Smooth muscle cell (in vitro differentiated cells): Measurements from ENCODE around the gene GRIK5. TPM values are rescaled to one million over a fixed set of nuclear protein-coding genes. Genes with fewer than 3 reads are reported as not detected.

Experiments
- DNase-seq: peaks from one replicate; lab custom pipeline; 2025; ENCODE audit not compliant: unreplicated experiment; lab: John Stamatoyannopoulos, UW
- H2AFZ ChIP-seq: fragments of 200-600 bp; sonication (generic); 2 replicates; pipeline ENCODE4 v1.6.0; 2016; ENCODE audit warnings: antibody characterized with exemption, low read depth, mild to moderate bottlenecking
- H3F3A ChIP-seq: fragments of 200-600 bp; sonication (generic); 2 replicates; pipeline ENCODE4 v1.6.0; 2017; ENCODE audit warnings: antibody characterized with exemption, low read depth
- H3K27ac ChIP-seq: fragments of 200-600 bp; sonication (generic); 2 replicates; pipeline ENCODE4 v1.5.1; 2016; ENCODE audit warnings: low read depth, mild to moderate bottlenecking
- H3K27me3 ChIP-seq: fragments of 200-600 bp; sonication (generic); 2 replicates; pipeline ENCODE4 v1.6.1; 2016; ENCODE audit warnings: low read depth, mild to moderate bottlenecking
- H3K36me3 ChIP-seq: fragments of 200-600 bp; sonication (generic); 2 replicates; pipeline ENCODE4 v1.5.1; 2016; ENCODE audit warnings: low read depth
- H3K4me1 ChIP-seq: fragments of 200-600 bp; sonication (generic); 2 replicates; pipeline ENCODE4 v1.5.1; 2016; ENCODE audit warnings: low read depth
- H3K4me2 ChIP-seq: fragments of 200-600 bp; sonication (generic); 2 replicates; pipeline ENCODE4 v1.6.0; 2016; ENCODE audit warnings: mild to moderate bottlenecking
- H3K4me3 ChIP-seq: fragments of 200-600 bp; sonication (generic); 2 replicates; pipeline ENCODE4 v1.5.1; 2016; ENCODE audit warnings: mild to moderate bottlenecking
- H3K79me2 ChIP-seq: fragments of 200-600 bp; sonication (generic); 2 replicates; pipeline ENCODE4 v1.6.0; 2016; ENCODE audit warnings: low read depth, mild to moderate bottlenecking
- H3K9ac ChIP-seq: fragments of 200-600 bp; sonication (generic); 2 replicates; pipeline ENCODE4 v1.6.0; 2016; ENCODE audit warnings: low read depth
- H3K9me3 ChIP-seq: fragments of 200-600 bp; sonication (generic); replicated peaks from 2 replicates; pipeline ENCODE4 v1.5.1; 2016; ENCODE audit warnings: low read depth
- H4K20me1 ChIP-seq: fragments of 200-600 bp; sonication (generic); 2 replicates; pipeline ENCODE4 v1.6.0; 2016; ENCODE audit warnings: low read depth
- WGBS: methylation state at CpG from one replicate; pipeline ENCODE4 v1.1.7; 2016; ENCODE audit warnings: low lambda C conversion rate; 5-methylcytosine and 5-hydroxymethylcytosine counted together
- polyA plus RNA-seq: library from polyadenylated mRNA; unstranded; fragments of >200 nt; fragmentation: Nextera tagmentation; extraction: Ambion mirVana; gene quantifications from 2 replicates; pipeline ENCODE4 v1.2.1, GENCODE V29; 2016
- total RNA-seq: library from RNA; depleted of rRNA; stranded (reverse); fragments of >200 nt; gene quantifications from 2 replicates; pipeline ENCODE4 v1.2.3, GENCODE V29; 2014
- TF ChIP-seq, protein P1 (sequence below): fragments of 200-600 bp; sonication (generic); IDR thresholded peaks from 2 replicates; pipeline ENCODE4 v1.5.1; 2017; ENCODE audit warnings: borderline replicate concordance, mild to moderate bottlenecking, antibody characterized with exemption; ENCODE audit not compliant: insufficient read depth, poor library complexity, severe bottlenecking

Gene GRIK5
- total RNA-seq (0.58 and 2.0 TPM in 2 replicates), polyA plus RNA-seq (0.67 and 1.9 TPM in 2 replicates)

DNA sequence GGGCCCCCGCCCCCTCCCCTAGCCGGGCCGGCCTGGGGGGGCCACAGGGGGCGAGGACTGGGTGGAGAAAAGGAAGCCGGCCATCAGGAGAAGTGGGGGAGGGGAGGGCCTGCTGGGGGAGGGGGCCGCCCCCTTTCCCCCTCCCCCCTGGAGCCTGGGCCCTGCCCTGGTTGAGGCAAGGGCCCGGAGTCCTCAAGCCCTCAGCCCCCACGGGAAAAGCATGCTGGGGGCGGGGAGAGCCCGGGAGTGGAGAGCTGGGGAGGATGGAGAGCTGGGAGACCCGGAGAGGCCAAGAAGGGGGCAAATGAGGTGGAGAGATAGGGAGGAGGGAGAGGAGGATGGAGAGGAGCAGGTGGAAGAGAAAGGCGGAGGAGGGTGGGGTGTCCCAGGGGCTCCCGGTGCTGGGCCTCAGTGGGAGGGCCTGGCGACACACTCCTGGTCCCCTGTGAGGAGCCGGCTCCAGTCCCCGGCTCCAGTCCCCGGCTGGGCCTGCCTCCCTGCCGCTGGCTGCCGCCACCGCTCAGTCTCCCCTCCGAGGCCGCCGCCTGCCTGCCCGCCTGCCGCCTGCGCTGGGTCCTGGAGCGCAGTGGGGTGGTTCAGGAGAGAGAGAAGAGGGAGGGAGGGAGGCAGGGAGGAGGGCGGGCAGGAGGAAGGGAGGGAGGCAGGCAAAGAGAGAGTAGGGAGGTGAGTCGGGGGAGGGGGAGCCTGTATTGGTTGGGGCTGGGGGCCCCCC, at the start of gene GRIK5:
Gene GRIK5, minus strand, starts transcription at position 588 of the 733 bp plus-strand sequence. CDS start 4,436 bp downstream, outside the sequence.
- H3K27ac ChIP-seq: no peak within 1 kb of the TSS
- H3K9ac ChIP-seq: no peak within 1 kb of the TSS
- H3K4me1 ChIP-seq: peaks cover 4% of the 10 kb centered on the region
- no peaks in the 10 kb centered on the region for H3K36me3 ChIP-seq
- no peaks in the 10 kb centered on the region for H3F3A ChIP-seq
- no peaks in the 10 kb centered on the region for H3K79me2 ChIP-seq
- no peaks in the 10 kb centered on the region for H4K20me1 ChIP-seq
- no peak within 1 kb of the TSS for H2AFZ ChIP-seq
- DNase-seq: no peak
- TF ChIP-seq, protein P1, sequence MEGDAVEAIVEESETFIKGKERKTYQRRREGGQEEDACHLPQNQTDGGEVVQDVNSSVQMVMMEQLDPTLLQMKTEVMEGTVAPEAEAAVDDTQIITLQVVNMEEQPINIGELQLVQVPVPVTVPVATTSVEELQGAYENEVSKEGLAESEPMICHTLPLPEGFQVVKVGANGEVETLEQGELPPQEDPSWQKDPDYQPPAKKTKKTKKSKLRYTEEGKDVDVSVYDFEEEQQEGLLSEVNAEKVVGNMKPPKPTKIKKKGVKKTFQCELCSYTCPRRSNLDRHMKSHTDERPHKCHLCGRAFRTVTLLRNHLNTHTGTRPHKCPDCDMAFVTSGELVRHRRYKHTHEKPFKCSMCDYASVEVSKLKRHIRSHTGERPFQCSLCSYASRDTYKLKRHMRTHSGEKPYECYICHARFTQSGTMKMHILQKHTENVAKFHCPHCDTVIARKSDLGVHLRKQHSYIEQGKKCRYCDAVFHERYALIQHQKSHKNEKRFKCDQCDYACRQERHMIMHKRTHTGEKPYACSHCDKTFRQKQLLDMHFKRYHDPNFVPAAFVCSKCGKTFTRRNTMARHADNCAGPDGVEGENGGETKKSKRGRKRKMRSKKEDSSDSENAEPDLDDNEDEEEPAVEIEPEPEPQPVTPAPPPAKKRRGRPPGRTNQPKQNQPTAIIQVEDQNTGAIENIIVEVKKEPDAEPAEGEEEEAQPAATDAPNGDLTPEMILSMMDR: no peak
- H3K4me2 ChIP-seq: peak within 1 kb of the TSS; percentile 72
- no peaks in the 10 kb centered on the region for H3K9me3 ChIP-seq
- peaks cover 31% of the 10 kb centered on the region for H3K27me3 ChIP-seq
- H3K4me3 ChIP-seq: peak within 1 kb of the TSS; percentile 30
- 2% methylated on average over 10 of the region's 29 CpGs for WGBS

GRCh38 chr19:42117076-42117475, 47.1 kb upstream of the GRIK5 start:
- H3K4me1 ChIP-seq: peaks cover 23% of the 10 kb centered on the region
- H4K20me1 ChIP-seq: no peaks in the 10 kb centered on the region
- DNase-seq: no peak
- no peaks in the 10 kb centered on the region for H3K36me3 ChIP-seq
- H3K4me2 ChIP-seq: no peak overlapping the region
- H3K27ac ChIP-seq: no peak overlapping the region
- no peak overlapping the region for H3K9ac ChIP-seq
- no peak overlapping the region for H3K4me3 ChIP-seq
- no peaks in the 10 kb centered on the region for H3K79me2 ChIP-seq
- H3F3A ChIP-seq: peaks cover 18% of the 10 kb centered on the region
- no peaks in the 10 kb centered on the region for H3K9me3 ChIP-seq
- no peak overlapping the region for H2AFZ ChIP-seq
- 97% methylated on average over 6 of the region's 6 CpGs for WGBS
- no peaks in the 10 kb centered on the region for H3K27me3 ChIP-seq
- TF ChIP-seq, protein P1: no peak

DNA sequence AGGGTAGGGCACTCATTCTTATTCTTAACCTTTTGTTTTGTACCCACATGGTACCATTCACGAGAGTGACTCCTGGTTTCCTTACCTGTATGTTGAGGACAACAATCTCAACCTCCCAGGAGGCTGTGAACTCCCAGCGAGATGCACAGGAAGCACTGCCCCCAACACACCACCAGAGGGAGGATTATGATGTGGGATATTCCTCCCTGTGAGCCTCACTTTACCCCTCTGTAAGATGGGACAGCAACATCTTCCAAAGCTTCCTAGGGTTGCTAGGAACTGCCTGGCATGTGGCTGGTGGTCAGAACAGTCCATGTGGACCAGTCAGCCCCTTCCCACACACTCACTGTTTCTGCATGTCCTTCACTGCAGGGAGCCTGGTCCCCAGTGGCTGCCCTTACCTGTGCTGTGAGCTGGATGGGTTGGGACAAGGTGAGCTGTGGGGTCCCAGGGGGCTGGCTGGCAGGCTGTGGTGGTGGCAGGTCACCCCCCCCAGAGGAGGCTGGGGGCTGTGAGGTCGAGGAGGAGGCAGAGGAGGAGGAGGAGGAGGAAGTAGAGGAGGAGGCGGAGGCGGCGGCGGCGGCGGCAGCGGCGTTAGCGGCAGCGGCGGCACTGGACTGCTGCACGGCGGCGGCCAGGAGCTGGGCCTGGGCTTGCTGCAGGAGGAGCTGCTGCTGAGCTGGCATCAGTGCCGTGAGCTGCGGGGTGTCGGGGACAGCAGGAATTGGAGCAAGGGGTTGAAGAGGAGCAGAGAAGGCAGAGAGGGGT, 46.5 kb upstream of the GRIK5 start:
- H4K20me1 ChIP-seq: no peaks in the 10 kb centered on the region
- H3K4me2 ChIP-seq: no peak overlapping the region
- peaks cover 18% of the 10 kb centered on the region for H3F3A ChIP-seq
- no peaks in the 10 kb centered on the region for H3K27me3 ChIP-seq
- H3K9me3 ChIP-seq: no peaks in the 10 kb centered on the region
- no peak overlapping the region for H3K27ac ChIP-seq
- TF ChIP-seq, protein P1: no peak
- 97% methylated on average over 20 of the region's 20 CpGs for WGBS
- peaks cover 21% of the 10 kb centered on the region for H3K4me1 ChIP-seq
- H2AFZ ChIP-seq: no peak overlapping the region
- H3K36me3 ChIP-seq: no peaks in the 10 kb centered on the region
- no peak overlapping the region for H3K4me3 ChIP-seq
- no peak for DNase-seq
- no peaks in the 10 kb centered on the region for H3K79me2 ChIP-seq
- H3K9ac ChIP-seq: no peak overlapping the region
